CD4-positive, alpha-beta T cell (primary cell): Measurements from ENCODE around the gene GLTPD2. TPM values are rescaled to one million over a fixed set of nuclear protein-coding genes. Genes with fewer than 3 reads are reported as not detected.

Source experiments
- ATAC-seq: fragments of 200-7000 bp; cut with Tn5 transposase; one replicate; pipeline ENCODE4 v1.10.0; 2022; ENCODE audit warnings: mild to moderate bottlenecking; ENCODE audit not compliant: poor library complexity
- CTCF ChIA-PET: fragments of 350-600 bp; sonication (Branson Sonifier 250); formaldehyde crosslinking; loops from one replicate; lab custom pipeline; 2021; ENCODE audit warnings: antibody characterized with exemption, inconsistent platforms; lab: Charles Lee
- POLR2A ChIA-PET: fragments of 350-600 bp; sonication (Branson Sonifier 250); formaldehyde crosslinking; loops from one replicate; lab custom pipeline; 2021; ENCODE audit warnings: antibody characterized with exemption, inconsistent platforms; lab: Charles Lee
- DNase-seq, 14 experiments: peaks; one replicate each; pipeline ENCODE4 v3.0.0-alpha.2; 2013 to 2020; ENCODE audit warnings: mixed read lengths in 2 of 14
- H3K27ac ChIP-seq, 2 donors: one replicate each; pipeline versions ENCODE4 v1.5.1 to v1.7.0; 2013; ENCODE audit warnings: low read length in 2 of 2, low read depth in 1 of 2, mild to moderate bottlenecking in 1 of 2
- H3K27me3 ChIP-seq, 2 experiments: 1 replicate in 1 of 2; 2 replicates in 1 of 2; pipeline versions ENCODE4 v1.6.1 to v1.7.0; 2013; ENCODE audit warnings: low read length in 2 of 2, control low read depth in 1 of 2, mild to moderate bottlenecking in 1 of 2, moderate library complexity in 1 of 2; ENCODE audit not compliant: insufficient read depth in 2 of 2, control insufficient read depth in 1 of 2
- H3K36me3 ChIP-seq: one replicate; pipeline ENCODE4 v1.6.1; 2013; ENCODE audit warnings: low read length, control low read depth; ENCODE audit not compliant: insufficient read depth
- H3K4me1 ChIP-seq: one replicate; pipeline ENCODE4 v1.6.1; 2013; ENCODE audit warnings: low read length, control low read depth; ENCODE audit not compliant: insufficient read depth
- H3K4me3 ChIP-seq: one replicate; pipeline ENCODE4 v1.5.1; 2013; ENCODE audit warnings: mild to moderate bottlenecking, low read length, moderate library complexity
- H3K9me3 ChIP-seq, 2 experiments: 1 replicate in 1 of 2; 2 replicates in 1 of 2; pipeline versions ENCODE4 v1.6.1 to v1.7.0; 2013; ENCODE audit warnings: low read length in 2 of 2, mild to moderate bottlenecking in 2 of 2, control low read depth in 1 of 2, moderate library complexity in 1 of 2; ENCODE audit not compliant: control insufficient read depth in 1 of 2, insufficient read depth in 1 of 2
- H3K27ac Mint-ChIP-seq: one replicate; pipeline ENCODE4 v1.8.0; 2020; ENCODE audit warnings: mixed read lengths
- H3K27me3 Mint-ChIP-seq: one replicate; pipeline ENCODE4 v1.8.0; 2021; ENCODE audit warnings: mixed read lengths
- H3K36me3 Mint-ChIP-seq: one replicate; pipeline ENCODE4 v1.8.0; 2021; ENCODE audit warnings: low read depth, mixed read lengths
- H3K4me1 Mint-ChIP-seq: one replicate; pipeline ENCODE4 v1.8.0; 2021; ENCODE audit warnings: low read depth, mixed read lengths
- H3K4me3 Mint-ChIP-seq: one replicate; pipeline ENCODE4 v1.8.0; 2020; ENCODE audit warnings: mild to moderate bottlenecking, mixed read lengths
- H3K9me3 Mint-ChIP-seq: one replicate; pipeline ENCODE4 v1.8.0; 2020; ENCODE audit warnings: mixed read lengths
- intact Hi-C, 2 experiments: fragments of 100-400 bp; cut with DNase I in 1 of 2; cut with micrococcal nuclease in 1 of 2; formaldehyde crosslinking; loops; one replicate each; pipeline versions ENCODE4 v1.15.1 to v1.9.0; 2023 to 2025; cut with DNase I, micrococcal nuclease
- total RNA-seq, 174 experiments: library from RNA in 2 of 174; stranded (reverse) in 2 of 174; gene quantifications; one replicate each; pipeline ENCODE4 v1.2.3 and lab custom pipeline; 2021 to 2026
- TF ChIP-seq, protein P1 (sequence below): fragments of 200-600 bp; IDR thresholded peaks from one replicate; pipeline ENCODE4 v1.8.0; 2022; ENCODE audit warnings: antibody characterized with exemption, mild to moderate bottlenecking

The GLTPD2 gene
- total RNA-seq, 2 experiments from 2014 or later = not detected

DNA sequence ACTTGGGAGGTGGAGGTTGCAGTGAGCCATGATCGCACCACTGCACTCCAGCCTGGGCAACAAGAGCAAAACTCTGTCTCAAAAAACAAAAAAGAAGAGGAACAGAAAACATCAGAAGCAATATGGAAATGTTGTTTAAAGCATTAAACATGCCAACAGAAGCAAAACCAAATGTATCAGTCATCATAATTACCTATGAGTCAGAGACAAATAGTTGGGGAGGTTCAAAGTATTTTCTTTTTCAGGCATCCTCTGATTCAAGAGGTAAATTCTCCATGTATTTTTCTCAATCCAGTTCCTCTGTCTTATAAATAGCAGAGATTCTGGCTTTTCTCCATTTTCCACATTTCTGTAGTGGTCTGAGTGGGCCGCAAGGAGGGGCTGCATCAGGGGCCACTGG is 19.1 kb upstream of the GLTPD2 start:
- DNase-seq = no peak
- peaks cover 16% of the 10 kb centered on the region for H3K27me3 Mint-ChIP-seq
- no peak overlapping the region for H3K4me3 ChIP-seq
- no peaks in the 10 kb centered on the region for H3K9me3 ChIP-seq
- no peaks in the 10 kb centered on the region for H3K36me3 Mint-ChIP-seq
- intact Hi-C loops = no loop called here
- POLR2A ChIA-PET = no interaction called here
- H3K27me3 ChIP-seq = peaks cover 0 to 3% of the 10 kb centered on the region in 2 experiments
- H3K27ac ChIP-seq = no peak overlapping the region
- TF ChIP-seq, protein P1, sequence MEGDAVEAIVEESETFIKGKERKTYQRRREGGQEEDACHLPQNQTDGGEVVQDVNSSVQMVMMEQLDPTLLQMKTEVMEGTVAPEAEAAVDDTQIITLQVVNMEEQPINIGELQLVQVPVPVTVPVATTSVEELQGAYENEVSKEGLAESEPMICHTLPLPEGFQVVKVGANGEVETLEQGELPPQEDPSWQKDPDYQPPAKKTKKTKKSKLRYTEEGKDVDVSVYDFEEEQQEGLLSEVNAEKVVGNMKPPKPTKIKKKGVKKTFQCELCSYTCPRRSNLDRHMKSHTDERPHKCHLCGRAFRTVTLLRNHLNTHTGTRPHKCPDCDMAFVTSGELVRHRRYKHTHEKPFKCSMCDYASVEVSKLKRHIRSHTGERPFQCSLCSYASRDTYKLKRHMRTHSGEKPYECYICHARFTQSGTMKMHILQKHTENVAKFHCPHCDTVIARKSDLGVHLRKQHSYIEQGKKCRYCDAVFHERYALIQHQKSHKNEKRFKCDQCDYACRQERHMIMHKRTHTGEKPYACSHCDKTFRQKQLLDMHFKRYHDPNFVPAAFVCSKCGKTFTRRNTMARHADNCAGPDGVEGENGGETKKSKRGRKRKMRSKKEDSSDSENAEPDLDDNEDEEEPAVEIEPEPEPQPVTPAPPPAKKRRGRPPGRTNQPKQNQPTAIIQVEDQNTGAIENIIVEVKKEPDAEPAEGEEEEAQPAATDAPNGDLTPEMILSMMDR = no peak
- no peak for ATAC-seq
- CTCF ChIA-PET = no interaction called here
- H3K4me3 Mint-ChIP-seq = no peak overlapping the region
- H3K4me1 ChIP-seq = peaks cover 10% of the 10 kb centered on the region
- no peak overlapping the region for H3K27ac Mint-ChIP-seq
- no peaks in the 10 kb centered on the region for H3K9me3 Mint-ChIP-seq
- H3K36me3 ChIP-seq = no peaks in the 10 kb centered on the region
- H3K4me1 Mint-ChIP-seq = peaks cover 7% of the 10 kb centered on the region

DNA sequence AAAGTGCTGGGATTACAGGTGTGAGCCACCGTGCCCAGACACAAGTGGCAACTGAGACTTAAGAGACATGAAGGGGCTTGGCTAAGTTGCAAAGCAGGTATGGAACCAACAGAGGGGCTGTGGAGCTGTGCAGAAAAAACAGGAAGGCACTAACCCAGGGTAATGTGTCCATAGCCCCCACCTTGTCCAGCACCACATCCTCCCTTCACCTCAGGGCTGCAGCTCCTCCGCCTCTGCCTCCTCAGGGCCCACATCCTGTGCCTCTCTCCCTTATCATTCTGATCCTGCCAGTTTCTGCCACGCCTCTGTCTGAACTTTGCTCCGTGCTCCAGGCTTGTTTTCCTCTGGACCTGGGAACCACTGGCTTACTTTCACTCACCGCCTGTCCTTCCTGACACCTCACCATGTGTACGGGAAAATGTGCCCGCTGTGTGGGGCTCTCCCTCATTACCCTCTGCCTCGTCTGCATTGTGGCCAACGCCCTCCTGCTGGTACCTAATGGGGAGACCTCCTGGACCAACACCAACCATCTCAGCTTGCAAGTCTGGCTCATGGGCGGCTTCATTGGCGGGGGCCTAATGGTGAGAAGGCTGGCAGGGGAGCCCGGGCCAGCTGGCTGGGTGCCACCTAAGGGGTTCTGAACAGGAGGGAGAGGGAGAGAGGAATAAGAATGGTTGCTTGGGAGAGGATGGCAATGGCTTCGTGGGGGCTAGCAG is 17.1 kb upstream of the GLTPD2 start, which contains the start of gene TM4SF5:
Gene TM4SF5, plus strand, starts transcription at position 368 of the 716 bp plus-strand sequence. Its CDS starts 37 bp downstream, at position 405.
- Mint-ChIP-seq H3K4me3 (no peak within 1 kb of the TSS), H3K9me3 (no peaks in the 10 kb centered on the region), H3K36me3 (no peaks in the 10 kb centered on the region), H3K27me3 (peaks cover 16% of the 10 kb centered on the region), H3K4me1 (peaks cover 7% of the 10 kb centered on the region), H3K27ac (no peak within 1 kb of the TSS)
- TF ChIP-seq, protein P1 = no peak
- ATAC-seq (peak; percentile 46), DNase-seq (peak in 1 of 14 experiments; percentile 51)
- POLR2A ChIA-PET = interaction anchor here (2.1 kb wide), 1 partner anchor 19 kb away, joined by 8 read pairs; no protein-coding TSS in a partner anchor
- Histone ChIP-seq H3K36me3 (no peaks in the 10 kb centered on the region), H3K27ac (no peak within 1 kb of the TSS), H3K4me3 (no peak within 1 kb of the TSS), H3K4me1 (peaks cover 10% of the 10 kb centered on the region), H3K27me3 (peaks cover 0 to 3% of the 10 kb centered on the region in 2 experiments), H3K9me3 (no peaks in the 10 kb centered on the region)
- intact Hi-C loops = no loop called here
- CTCF ChIA-PET = interaction anchor here (1.3 kb wide), 1 partner anchor 18 kb away, joined by 5 read pairs; no protein-coding TSS in a partner anchor

DNA sequence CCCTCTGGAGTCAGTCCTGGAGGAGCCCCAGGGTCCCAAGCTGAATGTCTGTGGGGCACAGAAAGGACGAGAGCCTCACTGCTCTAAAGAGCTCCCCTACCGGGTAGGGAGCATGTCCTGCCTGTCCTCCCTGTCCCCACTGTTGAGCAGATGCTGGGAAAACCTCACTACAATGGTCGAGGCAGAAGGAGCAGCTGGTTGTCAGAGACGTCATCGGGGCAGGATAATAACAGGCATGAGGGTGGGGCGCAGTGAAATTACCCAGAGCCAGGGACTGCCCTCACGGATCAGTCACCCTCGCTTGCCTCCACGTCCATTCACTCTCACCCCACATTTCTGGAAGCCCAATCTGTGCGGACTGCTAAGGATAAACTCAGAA is 16.5 kb upstream of the GLTPD2 start:
- ChIA-PET CTCF (interaction anchor here (1.3 kb wide), 1 partner anchor 18 kb away, joined by 5 read pairs; no protein-coding TSS in a partner anchor), POLR2A (interaction anchor here (2.1 kb wide), 1 partner anchor 18 kb away, joined by 8 read pairs; no protein-coding TSS in a partner anchor)
- Mint-ChIP-seq H3K4me1 (peaks cover 7% of the 10 kb centered on the region), H3K4me3 (no peak overlapping the region), H3K9me3 (no peaks in the 10 kb centered on the region), H3K36me3 (no peaks in the 10 kb centered on the region), H3K27ac (no peak overlapping the region), H3K27me3 (peaks cover 16% of the 10 kb centered on the region)
- ATAC-seq = no peak
- Histone ChIP-seq H3K27me3 (peaks cover 0 to 3% of the 10 kb centered on the region in 2 experiments), H3K4me3 (no peak overlapping the region), H3K9me3 (no peaks in the 10 kb centered on the region), H3K27ac (no peak overlapping the region), H3K36me3 (no peaks in the 10 kb centered on the region), H3K4me1 (peaks cover 10% of the 10 kb centered on the region)
- intact Hi-C loops = no loop called here
- TF ChIP-seq, protein P1 = no peak
- no peak for DNase-seq
